ENCODE data around the gene ZFAND6.
"Not testable (repeated sequence)": the region's sequence is repeated elsewhere in the genome, so short reads cannot be mapped to it uniquely, and the experiment has no call there.

The ZFAND6 gene

DNA sequence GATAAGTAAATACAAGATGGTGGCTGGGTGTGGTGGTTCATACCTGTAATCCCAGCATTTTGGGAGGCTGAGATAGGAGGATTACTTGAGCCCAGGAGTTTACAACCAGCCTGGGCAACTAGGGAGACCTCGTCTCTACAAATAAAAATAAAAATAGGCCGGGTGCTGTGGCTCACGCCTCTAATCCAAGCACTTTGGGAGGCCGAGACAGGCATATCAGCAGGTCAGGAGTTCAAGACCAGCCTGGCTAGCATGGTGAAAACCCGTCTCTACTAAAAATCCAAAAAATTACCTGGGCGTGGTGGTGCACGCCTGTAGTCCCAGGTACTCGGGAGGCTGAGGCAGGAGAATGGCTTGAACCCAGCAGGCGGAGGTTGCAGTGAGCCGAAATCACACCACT, 14.3 kb upstream of the ZFAND6 start:
- not testable (repeated sequence) for H3K9me3 ChIP-seq (ENCODE audit: control insufficient read depth in 2 of 2, low read length in 2 of 2); H3K36me3 ChIP-seq (ENCODE audit: control insufficient read depth in 2 of 2, insufficient read depth in 2 of 2, low read length in 2 of 2)

GRCh38 chr15:80049046-80049445, 10.4 kb upstream of the ZFAND6 start:
- Histone ChIP-seq H3K9me3 (ENCODE audit: control insufficient read depth in 2 of 2, low read length in 2 of 2) (no peaks in the 10 kb centered on the region), H3K27ac (ENCODE audit: low read depth in 2 of 2, low read length in 2 of 2) (no peak overlapping the region), H3K4me1 (ENCODE audit: control insufficient read depth in 2 of 2, insufficient read depth in 2 of 2, low read length in 2 of 2) (no peaks in the 10 kb centered on the region), H3K4me3 (ENCODE audit: low read length in 2 of 2) (no peak overlapping the region), H3K36me3 (ENCODE audit: control insufficient read depth in 2 of 2, insufficient read depth in 2 of 2, low read length in 2 of 2) (no peaks in the 10 kb centered on the region), H3K27me3 (ENCODE audit: control insufficient read depth in 2 of 2, insufficient read depth in 2 of 2, low read length in 2 of 2) (no peaks in the 10 kb centered on the region), H3K9ac (ENCODE audit: low read depth in 1 of 2, low read length in 2 of 2) (no peak overlapping the region)

More for the DNA sequence above, 14.3 kb upstream of the ZFAND6 start:
- H3K27me3 ChIP-seq (ENCODE audit: control insufficient read depth in 2 of 2, insufficient read depth in 2 of 2, low read length in 2 of 2); H3K4me1 ChIP-seq (ENCODE audit: control insufficient read depth in 2 of 2, insufficient read depth in 2 of 2, low read length in 2 of 2); H3K9ac ChIP-seq (ENCODE audit: low read depth in 1 of 2, low read length in 2 of 2); H3K27ac ChIP-seq (ENCODE audit: low read depth in 2 of 2, low read length in 2 of 2); H3K4me3 ChIP-seq (ENCODE audit: low read length in 2 of 2): not testable (repeated sequence)

DNA sequence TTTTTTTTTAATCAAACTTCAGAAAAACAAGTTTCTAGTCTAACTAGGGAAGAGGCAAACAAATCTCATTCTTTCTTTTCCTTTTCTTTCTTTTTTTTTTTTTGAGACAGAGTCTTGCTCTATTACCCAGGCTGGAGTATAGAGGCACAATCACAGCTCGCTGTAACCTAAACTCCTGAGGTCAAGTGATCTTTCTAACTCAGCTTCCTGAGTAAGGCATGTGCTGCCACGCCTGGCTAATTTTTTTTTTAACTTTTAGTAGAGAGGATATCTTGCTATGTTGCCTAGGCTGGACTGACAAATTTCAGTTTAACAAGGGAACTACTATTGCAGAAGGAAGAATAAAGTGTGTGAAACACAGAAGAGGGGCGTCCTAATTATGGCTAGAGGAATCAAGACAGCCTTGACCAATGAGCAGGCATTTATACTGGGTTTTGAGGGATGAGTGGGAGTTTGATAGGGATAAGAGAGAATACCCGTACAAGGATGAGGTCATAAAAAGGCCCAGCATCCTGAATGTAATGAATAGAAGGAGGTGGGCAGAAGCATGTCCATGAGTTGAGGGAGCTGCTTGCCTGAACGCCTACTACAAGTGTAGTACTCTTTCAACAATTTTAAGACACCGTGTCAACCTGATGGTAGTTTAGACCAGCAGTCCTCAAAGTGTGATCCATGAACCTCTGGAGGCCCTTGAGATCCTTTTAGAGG, 6.7 kb upstream of the ZFAND6 start:
- H3K27me3 ChIP-seq (ENCODE audit: control insufficient read depth in 2 of 2, insufficient read depth in 2 of 2, low read length in 2 of 2), result no peaks in the 10 kb centered on the region
- no peaks in the 10 kb centered on the region for H3K9me3 ChIP-seq (ENCODE audit: control insufficient read depth in 2 of 2, low read length in 2 of 2)
- H3K9ac ChIP-seq (ENCODE audit: low read depth in 1 of 2, low read length in 2 of 2), result no peak overlapping the region
- no peaks in the 10 kb centered on the region for H3K36me3 ChIP-seq (ENCODE audit: control insufficient read depth in 2 of 2, insufficient read depth in 2 of 2, low read length in 2 of 2)
- H3K4me3 ChIP-seq (ENCODE audit: low read length in 2 of 2), result no peak overlapping the region
- no peaks in the 10 kb centered on the region for H3K4me1 ChIP-seq (ENCODE audit: control insufficient read depth in 2 of 2, insufficient read depth in 2 of 2, low read length in 2 of 2)
- H3K27ac ChIP-seq (ENCODE audit: low read depth in 2 of 2, low read length in 2 of 2), result no peak overlapping the region

- no peak overlapping the region for H3K9ac ChIP-seq (ENCODE audit: low read depth in 1 of 2, low read length in 2 of 2)
- H3K27ac ChIP-seq (ENCODE audit: low read depth in 2 of 2, low read length in 2 of 2), result no peak overlapping the region
- no peak overlapping the region for H3K4me3 ChIP-seq (ENCODE audit: low read length in 2 of 2)
- peaks cover 11% of the 10 kb centered on the region in 2 donors for H3K4me1 ChIP-seq (ENCODE audit: control insufficient read depth in 2 of 2, insufficient read depth in 2 of 2, low read length in 2 of 2)
- no peaks in the 10 kb centered on the region for H3K27me3 ChIP-seq (ENCODE audit: control insufficient read depth in 2 of 2, insufficient read depth in 2 of 2, low read length in 2 of 2)
- no peaks in the 10 kb centered on the region for H3K9me3 ChIP-seq (ENCODE audit: control insufficient read depth in 2 of 2, low read length in 2 of 2)
- H3K36me3 ChIP-seq (ENCODE audit: control insufficient read depth in 2 of 2, insufficient read depth in 2 of 2, low read length in 2 of 2), result no peaks in the 10 kb centered on the region
Observed at GRCh38 chr15:80055933-80056332, 3.5 kb upstream of the ZFAND6 start.

DNA sequence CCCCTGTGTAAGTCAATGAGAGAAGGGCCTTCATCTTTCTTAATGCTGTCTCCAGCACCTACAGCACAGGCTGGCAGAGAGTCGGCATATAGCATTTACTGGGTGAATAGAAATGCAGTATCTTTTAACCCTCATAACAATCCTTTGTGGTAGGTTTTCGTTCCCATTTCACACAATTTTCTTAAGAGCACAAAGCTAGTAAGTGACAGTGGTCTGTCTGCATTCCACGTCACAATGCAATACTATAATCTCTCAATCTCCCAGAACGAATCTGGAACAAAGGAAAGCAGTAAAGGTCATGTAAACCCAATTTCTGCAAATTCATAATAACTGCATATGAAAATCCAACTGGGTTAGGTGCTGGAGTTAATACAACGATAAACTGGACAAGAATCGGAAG, 1.4 kb upstream of the ZFAND6 start:
- Histone ChIP-seq H3K4me3 (ENCODE audit: low read length in 2 of 2) (no peak overlapping the region), H3K9ac (ENCODE audit: low read depth in 1 of 2, low read length in 2 of 2) (no peak overlapping the region), H3K9me3 (ENCODE audit: control insufficient read depth in 2 of 2, low read length in 2 of 2) (no peaks in the 10 kb centered on the region), H3K27me3 (ENCODE audit: control insufficient read depth in 2 of 2, insufficient read depth in 2 of 2, low read length in 2 of 2) (no peaks in the 10 kb centered on the region), H3K4me1 (ENCODE audit: control insufficient read depth in 2 of 2, insufficient read depth in 2 of 2, low read length in 2 of 2) (peaks cover 21 to 25% of the 10 kb centered on the region in 2 donors), H3K27ac (ENCODE audit: low read depth in 2 of 2, low read length in 2 of 2) (no peak overlapping the region), H3K36me3 (ENCODE audit: control insufficient read depth in 2 of 2, insufficient read depth in 2 of 2, low read length in 2 of 2) (no peaks in the 10 kb centered on the region)

- H3K36me3 ChIP-seq (ENCODE audit: control insufficient read depth in 2 of 2, insufficient read depth in 2 of 2, low read length in 2 of 2), result no peaks in the 10 kb centered on the region
- H3K9me3 ChIP-seq (ENCODE audit: control insufficient read depth in 2 of 2, low read length in 2 of 2), result no peaks in the 10 kb centered on the region
- peak overlapping the region; percentile 96 for H3K27ac ChIP-seq (ENCODE audit: low read depth in 2 of 2, low read length in 2 of 2)
- H3K27me3 ChIP-seq (ENCODE audit: control insufficient read depth in 2 of 2, insufficient read depth in 2 of 2, low read length in 2 of 2), result no peaks in the 10 kb centered on the region
- peaks cover 21 to 25% of the 10 kb centered on the region in 2 donors for H3K4me1 ChIP-seq (ENCODE audit: control insufficient read depth in 2 of 2, insufficient read depth in 2 of 2, low read length in 2 of 2)
- H3K9ac ChIP-seq (ENCODE audit: low read depth in 1 of 2, low read length in 2 of 2), result peak overlapping the region; percentile 87 to 95
- H3K4me3 ChIP-seq (ENCODE audit: low read length in 2 of 2), result peak overlapping the region; percentile 80 to 81
Observed at GRCh38 chr15:80059786-80060355, 395 bp downstream of the ZFAND6 start.

DNA sequence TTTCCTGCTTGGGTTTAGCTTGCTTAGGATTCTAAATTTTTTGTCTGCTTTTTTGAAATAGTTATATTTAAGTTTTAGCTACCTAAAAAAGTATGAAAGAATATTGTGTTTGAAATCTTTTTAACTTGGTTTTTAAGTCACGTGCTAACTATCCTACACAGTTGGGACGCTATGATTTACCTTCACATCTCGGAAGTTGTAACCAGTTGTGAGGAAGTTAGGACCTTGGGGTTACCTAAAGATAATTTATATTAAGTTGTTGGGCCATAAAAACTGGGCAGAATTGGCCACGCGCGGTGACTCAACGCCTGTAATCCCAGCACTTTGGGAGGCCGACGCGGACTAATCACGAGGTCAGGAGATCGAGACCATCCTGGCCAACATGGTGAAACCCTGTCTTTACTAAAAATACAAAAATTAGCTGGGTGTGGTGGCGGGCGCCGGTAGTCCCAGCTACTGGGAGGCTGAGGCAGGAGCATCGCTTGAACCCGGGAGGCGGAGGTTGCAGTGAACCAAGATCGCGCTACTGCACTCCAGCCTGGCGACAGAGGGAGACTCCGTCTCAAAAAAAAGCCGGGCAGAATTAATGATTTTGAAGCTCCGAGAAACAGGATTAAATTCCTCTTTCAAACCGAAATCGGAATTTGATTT, 1.0 kb downstream of the ZFAND6 start:
- peaks cover 21 to 25% of the 10 kb centered on the region in 2 donors for H3K4me1 ChIP-seq (ENCODE audit: control insufficient read depth in 2 of 2, insufficient read depth in 2 of 2, low read length in 2 of 2)
- peak overlapping the region; percentile 80 to 81 for H3K4me3 ChIP-seq (ENCODE audit: low read length in 2 of 2)
- peak overlapping the region; percentile 87 to 95 for H3K9ac ChIP-seq (ENCODE audit: low read depth in 1 of 2, low read length in 2 of 2)
- H3K27me3 ChIP-seq (ENCODE audit: control insufficient read depth in 2 of 2, insufficient read depth in 2 of 2, low read length in 2 of 2), result no peaks in the 10 kb centered on the region
- no peaks in the 10 kb centered on the region for H3K9me3 ChIP-seq (ENCODE audit: control insufficient read depth in 2 of 2, low read length in 2 of 2)
- H3K27ac ChIP-seq (ENCODE audit: low read depth in 2 of 2, low read length in 2 of 2), result peak overlapping the region; percentile 96
- H3K36me3 ChIP-seq (ENCODE audit: control insufficient read depth in 2 of 2, insufficient read depth in 2 of 2, low read length in 2 of 2), result no peaks in the 10 kb centered on the region

DNA sequence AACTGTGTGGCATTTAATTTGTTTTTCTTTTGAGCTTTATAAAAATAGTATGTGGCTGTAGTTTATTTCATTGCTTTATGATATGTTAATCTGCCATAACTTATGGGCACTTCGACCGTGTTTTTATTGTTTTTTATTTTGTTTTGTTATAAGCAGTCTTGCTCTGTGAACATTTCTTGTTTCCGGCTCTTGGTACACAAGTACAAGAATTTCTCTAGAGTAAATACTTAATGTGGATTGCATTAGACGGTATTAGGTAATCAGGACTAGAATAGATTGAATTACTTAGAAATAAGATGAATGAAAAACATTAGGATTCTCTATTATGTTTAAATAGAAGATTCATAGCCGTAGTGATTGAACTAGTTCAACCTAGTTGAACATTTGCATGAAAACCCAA, 2.1 kb downstream of the ZFAND6 start:
- H3K27ac ChIP-seq (ENCODE audit: low read depth in 2 of 2, low read length in 2 of 2), result no peak overlapping the region
- H3K9me3 ChIP-seq (ENCODE audit: control insufficient read depth in 2 of 2, low read length in 2 of 2), result no peaks in the 10 kb centered on the region
- H3K4me1 ChIP-seq (ENCODE audit: control insufficient read depth in 2 of 2, insufficient read depth in 2 of 2, low read length in 2 of 2), result peaks cover 21 to 25% of the 10 kb centered on the region in 2 donors
- peak overlapping the region; percentile 28 to 81 for H3K4me3 ChIP-seq (ENCODE audit: low read length in 2 of 2)
- H3K9ac ChIP-seq (ENCODE audit: low read depth in 1 of 2, low read length in 2 of 2), result peak overlapping the region; percentile 38 to 95
- no peaks in the 10 kb centered on the region for H3K36me3 ChIP-seq (ENCODE audit: control insufficient read depth in 2 of 2, insufficient read depth in 2 of 2, low read length in 2 of 2)
- no peaks in the 10 kb centered on the region for H3K27me3 ChIP-seq (ENCODE audit: control insufficient read depth in 2 of 2, insufficient read depth in 2 of 2, low read length in 2 of 2)

GRCh38 chr15:80066912-80067311, 7.4 kb downstream of the ZFAND6 start:
- Histone ChIP-seq H3K9ac (ENCODE audit: low read depth in 1 of 2, low read length in 2 of 2) (no peak overlapping the region), H3K36me3 (ENCODE audit: control insufficient read depth in 2 of 2, insufficient read depth in 2 of 2, low read length in 2 of 2) (no peaks in the 10 kb centered on the region), H3K27ac (ENCODE audit: low read depth in 2 of 2, low read length in 2 of 2) (no peak overlapping the region), H3K4me1 (ENCODE audit: control insufficient read depth in 2 of 2, insufficient read depth in 2 of 2, low read length in 2 of 2) (peaks cover 6 to 15% of the 10 kb centered on the region in 2 donors), H3K4me3 (ENCODE audit: low read length in 2 of 2) (no peak overlapping the region), H3K27me3 (ENCODE audit: control insufficient read depth in 2 of 2, insufficient read depth in 2 of 2, low read length in 2 of 2) (no peaks in the 10 kb centered on the region), H3K9me3 (ENCODE audit: control insufficient read depth in 2 of 2, low read length in 2 of 2) (no peaks in the 10 kb centered on the region)

DNA sequence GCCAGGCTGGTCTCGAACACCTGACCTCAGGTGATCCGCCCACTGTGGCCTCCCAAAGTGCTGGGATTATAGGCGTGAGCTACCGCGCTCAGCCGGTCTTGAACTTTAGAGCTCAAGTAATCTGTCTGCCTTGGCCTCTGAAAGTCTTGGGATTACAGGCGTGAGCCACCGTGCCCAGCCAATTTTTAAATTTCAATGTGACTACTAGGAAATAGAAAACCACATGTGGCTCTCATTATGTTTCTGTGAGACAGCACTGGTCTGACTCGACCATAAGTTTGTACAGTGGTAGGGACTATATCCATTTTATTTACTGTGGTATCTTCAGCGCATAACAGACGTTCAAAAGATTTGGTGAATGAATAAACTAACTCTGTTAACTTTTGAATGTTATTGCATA, 9.1 kb downstream of the ZFAND6 start:
- H3K9ac ChIP-seq (ENCODE audit: low read depth in 1 of 2, low read length in 2 of 2), result no peak overlapping the region
- H3K27ac ChIP-seq (ENCODE audit: low read depth in 2 of 2, low read length in 2 of 2), result no peak overlapping the region
- no peaks in the 10 kb centered on the region for H3K9me3 ChIP-seq (ENCODE audit: control insufficient read depth in 2 of 2, low read length in 2 of 2)
- H3K4me3 ChIP-seq (ENCODE audit: low read length in 2 of 2), result no peak overlapping the region
- H3K27me3 ChIP-seq (ENCODE audit: control insufficient read depth in 2 of 2, insufficient read depth in 2 of 2, low read length in 2 of 2), result no peaks in the 10 kb centered on the region
- H3K4me1 ChIP-seq (ENCODE audit: control insufficient read depth in 2 of 2, insufficient read depth in 2 of 2, low read length in 2 of 2), result peaks cover 0 to 15% of the 10 kb centered on the region in 2 donors
- no peaks in the 10 kb centered on the region for H3K36me3 ChIP-seq (ENCODE audit: control insufficient read depth in 2 of 2, insufficient read depth in 2 of 2, low read length in 2 of 2)
